Measurements from ENCODE around the gene ADCY2. TPM values are rescaled to one million over a fixed set of nuclear protein-coding genes. Genes with fewer than 3 reads are reported as not detected.

Gene ADCY2
- polyA plus RNA-seq, 1 of the 3 experiments (the other 2 are of a cell fraction), result not detected

GRCh38 chr5:7867260-7867659 lies 471.3 kb downstream of the ADCY2 start:
- H3K79me2 ChIP-seq (ENCODE audit: insufficient read depth), result peaks cover 74% of the 10 kb centered on the region

GRCh38 chr5:7868427-7868772 lies 472.5 kb downstream of the ADCY2 start:
- ChIA-PET POLR2A (interaction anchor here (0.7 kb wide), 1 partner anchor 63 kb away, joined by 3 read pairs; no protein-coding TSS in a partner anchor), CTCF (interaction anchor here (0.6 to 5.3 kb wide), 7 partner anchors 8 to 1123 kb away, joined by 3 to 34 read pairs (median 4); no protein-coding TSS in a partner anchor)
- Histone ChIP-seq H3K4me1 (ENCODE audit: control insufficient read depth in 1 of 2, insufficient read depth in 2 of 2, low read depth in 1 of 2, low read length in 1 of 2) (peaks cover 0 to 12% of the 10 kb centered on the region in 2 experiments; a peak in 2 of 4 replicates), H4K20me1 (ENCODE audit: insufficient read depth) (peaks cover 20% of the 10 kb centered on the region), H3K27me3 (ENCODE audit: insufficient read depth) (no peaks in the 10 kb centered on the region), H3F3A (replicated peaks; ENCODE audit: insufficient read depth) (no peaks in the 10 kb centered on the region), H3K9ac (peak overlapping the region; percentile 79), H3K79me2 (ENCODE audit: insufficient read depth) (peaks cover 85% of the 10 kb centered on the region), H3K27ac (ENCODE audit: low read depth in 2 of 2, low read length in 1 of 2) (no peak overlapping the region; a peak in 1 of 4 replicates), H2AFZ (ENCODE audit: low read depth) (peak overlapping the region; percentile 89), H3K4me3 (ENCODE audit: low read depth in 2 of 2, low read length in 1 of 2) (peak overlapping the region; percentile 84 to 96), H3K4me2 (peak overlapping the region; percentile 82), H3K36me3 (replicated peaks in 1 of 2; ENCODE audit: control insufficient read depth in 1 of 2, insufficient read depth in 2 of 2, low read length in 1 of 2) (peaks cover 27 to 43% of the 10 kb centered on the region in 2 experiments), H3K9me3 (no peaks in the 10 kb centered on the region), H3K9me2 (no peaks in the 10 kb centered on the region)
- no peak for DNase-seq
- WGBS (ENCODE audit: low lambda C conversion rate), result 9% methylated on average over 8 of the region's 8 CpGs
- no peak for TF ChIP-seq ELF1 (IDR thresholded peaks at IDR 0.05)
- TF ChIP-seq PBX3 (IDR thresholded peaks at IDR 0.05), result no peak
- TF ChIP-seq REST (IDR thresholded peaks at IDR 0.05; ENCODE audit: low read depth, low read length), result no peak
- TF ChIP-seq SIN3A (IDR thresholded peaks at IDR 0.05; ENCODE audit: borderline replicate concordance, low read depth, low read length), result no peak
- no peak for TF ChIP-seq CHD2 (IDR thresholded peaks at IDR 0.05; ENCODE audit: low read length, partially characterized antibody)
- no peak for TF ChIP-seq RCOR1 (IDR thresholded peaks at IDR 0.05; ENCODE audit: low read length)
- TF ChIP-seq YY1 (IDR thresholded peaks at IDR 0.05; ENCODE audit: low read depth), result no peak
- TF ChIP-seq FOXJ3 (CRISPR knock-in tag; IDR thresholded peaks at IDR 0.05), result no peak
- no peak for TF ChIP-seq JUND (IDR thresholded peaks at IDR 0.05)
- no peak for TF ChIP-seq RFX5 (IDR thresholded peaks at IDR 0.05; ENCODE audit: low read length)
- no peak for TF ChIP-seq USF1 (IDR thresholded peaks at IDR 0.05; ENCODE audit: borderline replicate concordance, low read depth)
- no peak for TF ChIP-seq MEF2A (IDR thresholded peaks at IDR 0.05; ENCODE audit: borderline replicate concordance, low read depth)
- TF ChIP-seq POLR2AphosphoS5 (IDR thresholded peaks at IDR 0.05; ENCODE audit: low read depth, low read length), result no peak
- TF ChIP-seq RXRA (IDR thresholded peaks at IDR 0.05; ENCODE audit: borderline replicate concordance, low read depth), result no peak
- no peak for TF ChIP-seq NFIC (IDR thresholded peaks at IDR 0.05; ENCODE audit: borderline replicate concordance)
- TF ChIP-seq IRF3 (IDR thresholded peaks at IDR 0.05; ENCODE audit: low read depth, low read length), result no peak
- no peak for TF ChIP-seq TCF12 (IDR thresholded peaks at IDR 0.05)
- TF ChIP-seq SMC3 (IDR thresholded peaks at IDR 0.05; ENCODE audit: low read depth, low read length), result no peak

More at GRCh38 chr5:7867260-7867659, 471.3 kb downstream of the ADCY2 start:
- TF ChIP-seq RXRA (IDR thresholded peaks at IDR 0.05; ENCODE audit: borderline replicate concordance, low read depth) (no peak), EZH2phosphoT487 (IDR thresholded peaks at IDR 0.05; ENCODE audit: borderline replicate concordance, low read depth) (no peak), PBX3 (IDR thresholded peaks at IDR 0.05) (no peak)
- ChIA-PET POLR2A (no interaction called here), CTCF (interaction anchor here (1.2 to 5.3 kb wide), 2 partner anchors 10 to 20 kb away, joined by 6 to 34 read pairs; no protein-coding TSS in a partner anchor)
- 77% methylated on average over 3 of the region's 3 CpGs for WGBS (ENCODE audit: low lambda C conversion rate)
- Histone ChIP-seq H3K36me3 (replicated peaks in 1 of 2; ENCODE audit: control insufficient read depth in 1 of 2, insufficient read depth in 2 of 2, low read length in 1 of 2) (peaks cover 33 to 45% of the 10 kb centered on the region in 2 experiments), H3K9me3 (no peaks in the 10 kb centered on the region), H3K4me1 (ENCODE audit: control insufficient read depth in 1 of 2, insufficient read depth in 2 of 2, low read depth in 1 of 2, low read length in 1 of 2) (peaks cover 0 to 12% of the 10 kb centered on the region in 2 experiments; a peak in 2 of 4 replicates), H3K27ac (ENCODE audit: low read depth in 2 of 2, low read length in 1 of 2) (no peak overlapping the region), H3K9me2 (no peaks in the 10 kb centered on the region), H3K9ac (no peak overlapping the region), H3K4me3 (ENCODE audit: low read depth in 2 of 2, low read length in 1 of 2) (0 out of 4 replicates have a peak overlapping the region, but pooled peaks of 1 of the 2 experiments have one; percentile 7), H2AFZ (ENCODE audit: low read depth) (no peak overlapping the region), H3K4me2 (peak overlapping the region; percentile 82), H4K20me1 (ENCODE audit: insufficient read depth) (peaks cover 15% of the 10 kb centered on the region), H3K27me3 (ENCODE audit: insufficient read depth) (no peaks in the 10 kb centered on the region), H3F3A (replicated peaks; ENCODE audit: insufficient read depth) (no peaks in the 10 kb centered on the region)
- no peak for DNase-seq

All from SK-N-SH (cell line).